Stimulated activated CD8-positive, alpha-beta memory T cell treated with anti-CD3 and anti-CD28 coated beads, Interleukin-12 subunit alpha, Interleukin-12 subunit beta, amount 100 ng/mL, for 24 hours (primary cell): ENCODE data around the gene FAM168A.

Experiments
- DNase-seq: peaks from one replicate; pipeline ENCODE4 v3.0.0-alpha.2; 2020; ENCODE audit errors: extremely low read depth

Gene FAM168A, protein sequence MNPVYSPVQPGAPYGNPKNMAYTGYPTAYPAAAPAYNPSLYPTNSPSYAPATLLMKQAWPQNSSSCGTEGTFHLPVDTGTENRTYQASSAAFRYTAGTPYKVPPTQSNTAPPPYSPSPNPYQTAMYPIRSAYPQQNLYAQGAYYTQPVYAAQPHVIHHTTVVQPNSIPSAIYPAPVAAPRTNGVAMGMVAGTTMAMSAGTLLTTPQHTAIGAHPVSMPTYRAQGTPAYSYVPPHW

DNA sequence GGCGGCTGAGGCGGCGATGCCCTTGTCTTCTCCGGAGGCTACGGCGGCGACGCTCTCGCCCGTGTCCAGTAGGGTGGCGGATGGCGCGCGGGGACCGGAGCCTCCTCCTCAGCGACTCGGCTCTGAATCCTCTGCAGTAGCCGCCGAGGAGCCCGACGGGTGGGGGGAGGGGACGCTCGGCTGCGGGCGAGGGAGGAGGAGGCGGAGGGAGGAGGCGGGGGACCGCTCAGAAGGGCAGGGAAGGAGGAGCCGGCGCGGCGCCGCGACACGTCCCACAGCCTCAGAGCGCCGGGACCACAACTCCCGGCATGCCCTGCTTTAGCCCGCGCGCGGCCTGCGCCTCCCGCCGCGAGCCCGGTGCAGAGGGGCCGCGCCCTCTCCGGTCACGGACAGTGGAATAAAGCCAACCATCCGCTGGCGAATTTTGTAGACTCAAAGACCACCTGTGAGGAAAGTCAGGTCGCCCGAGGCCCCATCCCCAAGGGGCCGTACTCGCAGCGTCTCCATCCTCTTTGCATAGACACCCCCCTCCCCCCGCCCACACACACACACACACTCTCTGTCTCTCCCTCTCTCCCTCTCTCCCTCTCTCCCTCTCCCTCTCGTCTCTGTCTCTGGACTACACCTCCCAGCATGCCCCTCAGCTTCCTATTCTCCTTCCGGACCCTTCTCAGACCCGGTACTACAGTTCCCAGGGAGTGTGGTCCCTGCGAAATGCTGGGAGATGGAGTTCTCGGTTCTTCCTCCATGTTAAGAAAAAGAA lies at the start of gene FAM168A:
TSS of gene FAM168A (minus strand) at position 157 of the 763 bp plus-strand sequence. CDS start 129,638 bp downstream, outside the sequence.
- peak; percentile 88 for DNase-seq

- DNase-seq = peak; percentile 80
These were observed 49.7 kb upstream of the FAM168A start for GRCh38 chr11:73647459-73648100.

- DNase-seq = no peak
These were observed 48.2 kb upstream of the FAM168A start, which contains the start of gene PLEKHB1 for GRCh38 chr11:73645972-73646631. PLEKHB1 (plus strand) TSS chr11:73646581; CDS start chr11:73646609, 28 bp downstream.

GRCh38 chr11:73645121-73645969 lies 47.4 kb upstream of the FAM168A start:
- DNase-seq = no peak

GRCh38 chr11:73641668-73642067 lies 43.8 kb upstream of the FAM168A start:
- DNase-seq = no peak

DNA sequence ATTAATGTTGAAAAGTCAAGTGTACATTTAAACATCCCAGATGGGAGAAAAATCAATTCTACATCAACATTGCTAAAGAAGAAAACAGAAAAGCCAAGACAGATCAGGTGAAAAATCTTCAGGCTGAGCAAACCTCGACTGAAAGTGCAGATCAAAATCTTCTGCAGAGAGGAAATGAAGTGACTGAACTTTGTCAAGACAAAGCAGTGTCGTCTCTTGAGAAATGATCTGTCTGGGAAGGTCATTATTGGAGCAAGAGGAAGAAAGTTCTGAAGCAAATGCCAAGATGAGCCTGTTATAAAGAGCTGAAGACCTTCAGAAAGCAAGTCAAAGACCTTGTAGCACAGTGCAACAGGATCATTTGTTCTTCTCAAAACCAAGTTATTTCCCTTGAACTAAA lies 42.7 kb upstream of the FAM168A start:
- no peak for DNase-seq

DNA sequence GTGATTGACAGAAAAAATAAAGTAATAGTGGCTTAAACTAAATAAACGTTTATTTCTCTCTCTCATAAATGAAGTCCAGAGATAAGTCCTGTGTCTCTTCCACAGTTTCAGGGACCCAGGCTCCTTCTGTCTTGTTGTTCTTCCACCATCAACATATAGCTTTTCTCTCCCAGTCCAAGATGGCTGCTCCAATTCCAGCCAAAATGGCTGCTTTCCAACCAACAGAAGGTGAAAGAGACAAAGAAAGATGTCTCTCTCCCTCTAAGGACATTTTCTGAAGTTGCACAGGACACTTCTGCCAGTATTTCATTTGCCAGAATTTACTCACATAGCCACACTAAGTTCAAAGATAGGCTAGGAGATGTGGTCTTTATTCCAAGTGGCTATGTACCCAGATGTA lies 39.1 kb upstream of the FAM168A start:
- DNase-seq = no peak

DNA sequence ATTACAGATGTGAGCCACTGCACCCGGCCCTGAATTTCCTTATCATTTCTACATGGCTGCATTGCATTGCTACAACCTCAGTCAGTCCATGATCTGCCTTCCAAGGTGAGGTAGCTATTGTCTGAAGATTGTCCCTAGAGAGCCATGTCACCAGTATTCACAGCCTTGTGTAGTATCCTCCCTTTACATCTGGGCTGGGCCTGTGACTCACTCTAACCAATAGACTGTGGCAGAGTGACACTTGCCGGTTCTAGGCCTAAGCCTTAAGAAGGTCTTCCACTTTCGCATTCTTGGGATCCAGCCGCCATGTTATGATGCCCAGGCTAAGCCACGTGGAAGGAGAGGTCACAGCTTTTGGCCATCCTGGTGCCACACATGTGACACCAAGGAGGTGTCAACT lies 38.3 kb upstream of the FAM168A start:
- no peak for DNase-seq

DNA sequence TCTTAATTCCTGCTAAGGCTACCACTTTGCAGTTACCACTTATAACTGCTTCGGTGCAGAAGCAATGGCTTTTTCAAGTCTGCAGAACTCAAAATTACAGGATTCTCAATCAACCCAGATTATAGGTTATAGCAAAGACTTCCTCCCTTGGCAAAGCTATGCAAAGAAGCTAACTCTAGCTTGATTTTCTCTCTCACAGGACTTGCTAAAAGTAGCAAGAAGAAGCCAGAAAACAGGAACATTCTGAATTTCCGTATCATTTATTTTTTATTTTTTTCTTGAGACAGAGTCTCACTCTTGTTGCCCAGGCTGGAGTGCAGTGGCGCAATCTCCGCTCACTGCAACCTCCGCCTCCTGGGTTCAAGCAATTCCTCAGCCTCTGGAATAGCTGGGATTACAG lies 37.8 kb upstream of the FAM168A start:
- no peak for DNase-seq

GRCh38 chr11:73633999-73634398 lies 36.1 kb upstream of the FAM168A start:
- no peak for DNase-seq

GRCh38 chr11:73632996-73633395 lies 35.1 kb upstream of the FAM168A start:
- DNase-seq = no peak

GRCh38 chr11:73629907-73630306 lies 32.0 kb upstream of the FAM168A start:
- DNase-seq = no peak

GRCh38 chr11:73625696-73626318 lies 27.9 kb upstream of the FAM168A start:
- peak; percentile 21 for DNase-seq

- DNase-seq = no peak
These were observed 25.8 kb upstream of the FAM168A start for GRCh38 chr11:73623686-73624085.

GRCh38 chr11:73622926-73623593 lies 25.1 kb upstream of the FAM168A start:
- DNase-seq = no peak

DNA sequence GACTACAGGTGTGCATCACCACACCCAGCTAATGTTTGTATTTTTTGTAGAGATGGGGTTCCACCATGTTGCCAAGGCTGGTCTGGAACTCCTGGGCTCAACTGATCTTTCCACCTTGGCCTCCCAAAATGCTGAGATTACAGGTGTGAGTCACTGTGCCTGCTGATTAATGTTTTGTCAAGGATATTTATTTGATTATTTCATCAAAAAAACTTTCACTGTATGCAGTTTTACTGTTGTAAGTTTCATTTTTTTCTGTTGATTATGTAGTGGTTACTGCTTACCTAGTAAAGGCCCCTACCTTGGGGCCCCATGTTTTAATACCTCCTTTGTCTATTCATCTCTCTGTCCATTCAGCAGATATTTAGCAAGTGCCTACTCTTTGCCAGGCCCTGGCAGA lies 16.7 kb upstream of the FAM168A start:
- no peak for DNase-seq

- no peak for DNase-seq
These were observed 14.8 kb upstream of the FAM168A start for GRCh38 chr11:73612601-73613140.

- no peak for DNase-seq
These were observed 937 bp upstream of the FAM168A start for GRCh38 chr11:73598719-73599379.

DNA sequence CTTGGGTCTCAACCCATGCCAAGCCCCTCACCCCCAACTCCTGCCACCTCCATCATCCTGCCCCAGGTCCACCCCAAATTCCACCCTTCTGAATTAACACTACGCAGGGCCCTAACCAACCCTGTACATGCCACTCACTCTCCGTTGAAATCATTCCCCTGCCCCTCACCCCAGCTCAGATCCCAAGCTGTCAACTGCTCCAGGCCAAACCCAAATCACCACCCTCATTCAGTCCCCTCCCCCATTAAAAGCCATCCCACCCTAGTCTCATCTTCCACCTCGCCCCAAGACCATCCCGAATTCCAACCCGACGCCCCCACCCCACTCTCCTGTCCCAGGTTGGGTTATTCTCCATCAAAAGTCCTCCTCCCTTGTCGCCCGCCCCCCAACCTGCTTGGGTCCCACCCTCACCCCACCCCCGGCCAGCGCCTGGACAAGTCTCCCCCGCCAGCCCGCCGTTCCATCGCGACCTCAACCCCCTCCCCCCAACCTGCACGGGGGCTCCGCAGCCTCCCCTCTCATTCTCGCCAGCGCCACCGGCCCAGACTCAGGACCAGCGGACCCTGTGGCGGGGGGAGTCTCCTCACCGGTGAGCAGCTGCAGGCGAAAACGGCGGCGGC lies 466 bp downstream of the FAM168A start:
- no peak for DNase-seq
